Daoy (cell line): Measurements from ENCODE around the gene HSPB3. TPM values are rescaled to one million over a fixed set of nuclear protein-coding genes. Genes with fewer than 3 reads are reported as not detected.
"Not testable (repeated sequence)": the region's sequence is repeated elsewhere in the genome, so short reads cannot be mapped to it uniquely, and the experiment has no call there.

ENCODE experiments used
- DNase-seq: peaks from one replicate; pipeline ENCODE4 v3.0.0-alpha.2; 2015; ENCODE audit warnings: low read depth
- total RNA-seq: library from RNA; depleted of rRNA; stranded (reverse); fragments of >200 nt; shearing (Covaris generic); gene quantifications from 2 replicates; pipeline ENCODE4 v1.2.3, GENCODE V29; 2014

HSPB3 gene
- total RNA-seq, 1 experiment from 2014 or later: not detected

GRCh38 chr5:54457094-54457862, 1.8 kb downstream of the HSPB3 start:
- DNase-seq: peak; percentile 35

DNA sequence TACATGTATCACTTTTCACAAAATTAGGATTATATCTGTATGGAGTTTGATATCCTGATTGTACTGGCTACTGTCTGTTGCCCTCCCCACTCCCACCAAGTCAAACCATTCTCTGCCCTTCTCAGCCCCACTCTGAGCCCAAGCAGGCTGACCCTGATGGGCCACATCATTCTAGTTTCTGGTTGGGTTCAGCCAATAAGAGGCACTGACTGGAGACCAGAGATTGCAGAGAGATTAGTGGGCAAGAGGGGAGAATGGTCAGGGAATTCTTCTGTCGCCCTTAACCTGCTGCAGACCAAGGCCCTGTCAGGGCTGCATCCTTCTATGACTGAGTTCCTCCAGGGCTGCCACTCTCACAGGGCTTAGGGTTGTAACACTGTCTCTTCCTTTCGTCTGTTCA, 2.7 kb downstream of the HSPB3 start:
- no peak for DNase-seq

DNA sequence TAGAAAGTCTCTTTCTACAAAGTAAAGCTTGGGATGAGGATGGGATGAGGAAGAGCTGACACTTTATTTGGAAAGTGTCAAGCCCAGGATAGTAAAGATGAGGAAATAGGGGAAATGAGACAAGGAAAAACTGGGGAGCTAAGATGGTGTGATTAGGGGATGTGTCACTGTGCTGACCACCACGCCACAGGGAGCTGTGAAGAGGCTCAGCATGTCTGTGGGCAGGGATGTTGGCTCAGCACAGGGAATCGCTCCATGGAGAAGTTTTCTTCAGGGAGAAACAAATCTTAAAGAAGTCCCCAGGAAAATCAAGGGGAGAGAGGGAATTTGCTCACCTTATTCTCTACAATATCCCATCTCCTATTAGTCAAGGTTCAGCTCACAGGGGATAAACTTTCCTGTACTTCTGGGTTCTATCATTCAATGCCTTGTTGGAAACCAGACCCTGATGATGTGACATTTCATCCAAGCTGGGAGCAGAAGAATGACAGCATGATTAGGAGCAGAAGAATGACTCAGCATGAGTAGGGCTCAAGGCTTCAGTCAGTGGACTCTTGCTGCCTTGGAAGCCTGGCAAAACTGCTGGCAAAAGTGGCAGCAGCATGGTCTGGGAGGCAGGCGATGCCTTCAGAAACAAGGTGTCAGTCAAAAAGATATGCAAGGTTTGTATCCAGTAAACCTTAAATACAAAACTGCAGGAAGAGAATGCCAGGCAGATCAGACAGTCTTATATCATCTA, 4.9 kb downstream of the HSPB3 start:
- no peak for DNase-seq

DNA sequence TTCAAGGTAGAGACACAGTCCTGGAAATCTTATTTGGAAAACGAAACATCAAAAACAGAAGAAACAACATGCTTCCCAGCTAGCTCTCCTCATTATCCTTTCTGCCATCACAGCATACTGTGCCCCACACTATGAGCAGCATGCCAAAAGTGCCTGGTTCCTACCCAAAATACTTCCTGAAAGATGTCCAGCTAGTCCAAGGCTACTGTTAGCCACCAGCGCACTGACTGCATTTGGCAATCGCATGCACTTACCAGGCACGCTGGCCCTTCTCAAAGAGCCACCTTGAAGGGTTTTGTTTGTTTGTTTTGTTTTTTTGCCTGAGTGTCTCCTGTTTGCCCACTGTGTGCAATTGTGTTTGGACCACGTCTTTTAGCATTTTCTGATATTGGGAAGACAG, 6.8 kb downstream of the HSPB3 start:
- no peak for DNase-seq

DNA sequence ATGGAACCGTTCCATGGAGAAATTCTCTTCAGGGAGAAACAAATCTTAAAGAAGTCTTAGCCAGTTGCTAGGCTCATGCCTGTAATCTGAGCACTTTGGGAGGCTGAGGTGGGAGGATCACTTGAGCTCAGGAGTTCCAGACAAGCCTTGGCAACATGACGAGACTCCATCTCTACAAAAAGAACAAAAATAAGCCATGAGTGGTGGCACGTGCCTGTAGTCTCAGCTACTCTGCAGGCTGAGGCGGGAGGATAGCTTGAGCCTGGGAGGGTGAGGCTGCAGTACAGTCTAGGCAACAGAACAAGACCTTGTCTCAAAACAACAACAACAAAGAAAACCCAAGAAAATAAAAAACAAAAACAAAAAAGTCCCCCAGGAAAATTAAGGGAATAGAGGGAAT, 8.2 kb downstream of the HSPB3 start:
- DNase-seq: no peak

DNA sequence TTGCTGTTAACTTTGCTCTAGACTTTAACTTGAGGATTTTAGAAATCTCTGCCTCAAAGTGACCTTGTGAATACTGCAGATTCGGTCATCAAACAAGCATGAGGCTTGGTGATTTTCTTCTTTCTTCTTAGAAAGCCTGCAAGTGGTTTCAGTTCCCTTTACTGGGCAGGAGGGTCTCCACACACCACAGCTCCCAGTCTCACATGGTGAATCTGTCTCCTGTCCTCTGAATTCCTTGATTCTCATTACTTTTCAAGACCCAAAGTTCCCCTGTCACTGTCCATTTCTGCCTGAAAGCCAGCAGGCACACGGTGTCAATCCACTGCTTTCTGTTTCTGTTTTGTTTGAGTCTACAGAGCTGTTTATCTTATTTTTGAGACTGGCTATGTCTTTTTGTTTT, 14.1 kb downstream of the HSPB3 start:
- no peak for DNase-seq

- DNase-seq: no peak
These were observed 14.6 kb downstream of the HSPB3 start for GRCh38 chr5:54470128-54470527.

DNA sequence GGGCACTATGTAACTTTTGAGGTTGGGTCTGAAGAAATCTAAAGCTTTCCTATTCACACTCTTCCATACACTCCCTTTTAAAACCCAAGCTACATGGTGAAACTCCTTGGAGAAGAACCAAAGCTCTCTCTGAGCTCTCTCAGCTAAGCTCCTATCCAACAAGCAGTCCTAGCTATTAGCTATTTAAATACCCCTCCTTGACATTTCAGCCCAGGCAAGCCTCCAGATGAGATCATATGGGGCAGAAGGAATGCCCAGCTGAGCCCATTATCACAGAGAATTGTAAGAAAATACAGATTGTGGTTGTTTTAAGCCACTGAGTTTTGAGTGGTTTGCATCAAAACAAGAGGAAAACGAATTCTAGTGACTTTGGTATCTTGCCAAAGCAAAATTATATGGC, 15.2 kb downstream of the HSPB3 start:
- DNase-seq: peak; percentile 20

GRCh38 chr5:54471398-54471797, 15.9 kb downstream of the HSPB3 start:
- no peak for DNase-seq

DNA sequence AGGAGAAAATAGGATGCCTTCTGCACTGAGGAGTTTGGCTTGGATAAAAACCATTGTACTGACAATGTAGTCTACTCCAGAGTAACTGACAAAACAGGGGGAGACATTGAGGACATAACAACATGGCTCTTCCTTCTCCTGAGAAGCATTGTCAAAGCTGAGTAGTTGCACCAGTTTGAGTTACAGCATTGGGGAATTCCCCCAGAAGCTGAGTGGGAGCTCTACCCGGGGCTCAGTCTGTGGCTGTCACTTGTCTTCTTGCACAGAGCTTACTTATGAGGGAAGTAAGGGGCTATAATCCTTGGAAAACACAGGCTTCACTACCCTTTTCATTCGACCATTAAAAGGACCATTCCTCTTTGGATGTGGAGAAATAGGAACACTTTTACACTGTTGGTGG, 21.2 kb downstream of the HSPB3 start:
- no peak for DNase-seq

DNA sequence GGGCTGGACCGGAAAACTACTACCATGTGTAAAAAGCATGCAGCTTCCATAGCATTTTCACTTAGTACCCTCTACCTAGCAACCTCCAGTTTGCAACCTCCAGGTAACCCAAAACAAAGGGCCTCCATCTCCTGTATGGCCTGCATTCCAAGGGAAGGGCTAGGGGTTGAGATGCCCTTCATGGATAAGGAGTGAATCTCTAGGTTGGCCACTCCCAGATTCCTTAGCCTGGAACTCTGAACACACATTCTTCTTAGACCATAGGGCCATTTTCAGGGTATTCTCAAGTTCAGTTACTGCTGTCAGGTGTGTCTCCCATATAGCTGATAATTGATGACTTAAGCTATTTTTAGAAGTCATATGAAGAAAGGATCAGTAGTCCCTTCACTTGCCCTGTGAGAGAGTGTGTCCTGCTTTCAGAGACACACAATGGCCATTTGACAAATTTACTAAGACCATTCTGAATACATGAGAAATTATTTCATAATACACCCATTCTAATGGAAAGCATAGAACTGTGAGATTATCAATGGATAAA, 22.5 kb downstream of the HSPB3 start:
- DNase-seq: no peak

DNA sequence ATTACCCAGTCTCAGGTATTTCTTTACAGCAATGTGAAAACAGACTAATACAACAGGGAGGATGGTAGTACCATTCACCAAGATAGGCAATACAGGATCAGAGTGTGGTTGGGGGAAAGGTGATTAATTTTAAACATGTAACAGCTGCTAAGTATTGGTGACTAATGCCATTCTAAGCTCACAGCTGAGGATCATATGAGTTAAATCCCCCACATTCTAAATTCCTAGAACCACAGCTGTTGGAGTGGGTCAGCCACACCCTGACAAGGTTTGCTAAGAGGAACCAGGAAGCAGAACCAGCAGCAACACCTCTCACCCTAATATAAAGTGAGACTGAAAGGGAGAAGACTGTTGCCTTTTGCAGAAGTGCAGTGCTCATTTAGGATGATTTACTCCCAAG, 24.8 kb downstream of the HSPB3 start:
- DNase-seq: peak; percentile 14

DNA sequence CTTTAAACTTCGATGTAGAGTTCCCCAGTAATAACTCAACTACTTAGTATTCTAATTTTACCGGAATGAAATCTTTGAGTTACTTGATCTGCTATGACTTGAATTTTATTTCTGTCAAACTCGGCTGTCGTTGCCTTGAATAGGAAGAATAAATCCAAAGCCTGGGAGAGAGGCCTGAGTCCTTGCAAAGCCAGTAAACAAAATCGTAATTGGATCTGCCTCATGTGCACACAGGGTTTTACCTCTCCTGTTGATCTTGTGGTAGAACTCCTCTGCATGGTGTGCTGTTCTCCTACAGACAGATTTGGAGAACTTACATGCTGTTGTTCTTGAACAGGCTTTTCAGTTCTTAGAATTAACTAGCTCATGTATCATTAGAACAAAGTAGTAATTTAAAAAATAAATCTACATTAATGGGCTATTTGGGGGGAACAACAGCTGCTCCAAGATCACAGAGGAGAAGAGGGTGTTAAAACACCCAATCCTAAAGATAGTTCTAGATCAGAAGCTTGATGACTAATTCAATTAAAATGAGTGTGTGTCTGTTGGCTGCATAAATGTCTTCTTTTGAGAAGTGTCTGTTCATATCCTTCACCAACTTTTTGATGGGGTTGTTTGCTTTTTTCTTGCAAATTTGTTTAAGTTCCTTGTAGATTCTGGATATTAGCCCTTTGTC, 28.9 kb downstream of the HSPB3 start:
- no peak for DNase-seq

GRCh38 chr5:54485659-54486058, 30.2 kb downstream of the HSPB3 start:
- DNase-seq: not testable (repeated sequence)

GRCh38 chr5:54489648-54489979, 34.1 kb downstream of the HSPB3 start:
- DNase-seq: not testable (repeated sequence)

DNA sequence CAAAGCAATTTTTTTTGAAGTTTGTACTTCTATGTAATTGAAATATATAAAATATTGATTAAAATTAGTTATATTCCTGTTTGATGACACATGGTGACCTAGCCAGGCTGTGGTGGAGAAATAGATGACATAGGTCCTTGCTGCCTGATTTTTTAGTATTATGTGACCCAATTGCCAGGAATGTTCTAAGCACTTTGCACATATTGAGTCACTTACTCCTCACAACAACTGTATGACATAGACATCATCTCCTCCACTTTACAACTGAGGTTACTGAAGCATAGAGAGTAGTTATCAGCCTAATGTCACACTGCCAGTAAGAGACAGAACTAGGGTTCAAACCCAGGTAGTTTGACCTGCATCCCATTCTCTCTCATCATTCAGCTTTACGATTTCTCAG, 35.8 kb downstream of the HSPB3 start:
- DNase-seq: no peak

DNA sequence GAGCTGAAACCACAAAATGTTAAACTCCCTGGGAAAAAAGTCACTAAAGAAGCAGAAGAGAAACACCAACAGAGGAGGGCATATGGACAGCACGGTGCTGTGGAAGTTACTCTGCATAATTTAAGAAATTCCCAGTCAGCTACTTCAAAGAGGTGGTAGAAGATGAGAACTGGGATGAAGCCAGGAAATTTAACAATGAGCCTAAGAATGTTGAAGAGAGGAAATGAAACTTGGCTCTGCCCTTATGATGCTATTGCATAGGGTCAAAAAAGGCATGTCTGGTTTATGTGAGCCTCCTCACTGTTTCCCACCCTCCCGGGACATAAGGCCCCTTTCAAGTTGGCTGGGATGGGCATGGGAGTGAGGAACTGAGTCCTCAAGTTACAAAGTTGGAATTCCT, 36.7 kb downstream of the HSPB3 start:
- no peak for DNase-seq

DNA sequence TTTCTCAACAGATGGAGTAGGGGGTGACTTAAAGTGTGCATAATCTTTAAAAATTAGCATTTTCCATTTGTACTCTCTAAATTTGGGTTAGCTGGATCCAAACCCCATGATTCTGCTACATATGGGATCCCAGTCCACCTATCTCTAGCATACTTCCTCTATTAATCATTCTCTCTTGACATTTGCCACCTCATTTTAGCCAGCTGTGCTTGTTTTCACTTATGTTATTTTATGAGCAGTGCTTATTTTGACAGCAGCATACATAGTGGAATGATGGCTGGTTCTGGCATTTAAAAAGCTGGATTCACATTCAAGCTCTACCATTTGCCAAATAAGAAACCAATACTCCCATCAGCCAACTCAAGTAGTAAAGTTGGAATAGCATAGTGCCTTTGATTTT, 39.5 kb downstream of the HSPB3 start:
- no peak for DNase-seq
